Panc1 (cell line): ENCODE measurements around the gene RNGTT. TPM values are rescaled to one million over a fixed set of nuclear protein-coding genes. Genes with fewer than 3 reads are reported as not detected.

Experiments used
- ATAC-seq: fragments of 200-7000 bp; cut with Tn5 transposase; 2 replicates; pipeline ENCODE4 v1.9.1; 2020; ENCODE audit warnings: mild to moderate bottlenecking, moderate library complexity
- BruUV-seq: library from RNA; stranded (reverse); fragments of 400-500 nt; replicated peaks from 2 replicates; lab custom pipeline; 2021; lab: Mats Ljungman, UMichigan
- CTCF ChIA-PET: fragments of 300-600 bp; sonication (Branson Sonifier 250); formaldehyde crosslinking; loops from one replicate; lab custom pipeline; 2022; ENCODE audit warnings: antibody characterized with exemption; lab: Charles Lee
- POLR2A ChIA-PET: fragments of 300-600 bp; sonication (Branson Sonifier 250); formaldehyde crosslinking; loops from one replicate; lab custom pipeline; 2022; ENCODE audit warnings: antibody characterized with exemption; lab: Charles Lee
- DNase-seq: peaks from one replicate; pipeline ENCODE4 v3.0.0-alpha.2; 2010; ENCODE audit warnings: low read depth, low spot score
- H3K27ac ChIP-seq: 2 replicates; pipeline ENCODE4 v1.5.1; 2011; ENCODE audit warnings: mild to moderate bottlenecking, low read length, inconsistent platforms
- H3K27me3 ChIP-seq: fragments of 200-500 bp; sonication (Bioruptor generic); 2 replicates; pipeline ENCODE4 v1.6.0; 2014; ENCODE audit warnings: low read length, inconsistent platforms; ENCODE audit not compliant: control insufficient read depth, insufficient read depth
- H3K36me3 ChIP-seq: fragments of 200-500 bp; sonication (Bioruptor generic); 2 replicates; pipeline ENCODE4 v1.5.1; 2014; ENCODE audit warnings: inconsistent platforms, mild to moderate bottlenecking, low read length, moderate library complexity; ENCODE audit not compliant: control insufficient read depth, insufficient read depth
- H3K4me1 ChIP-seq: 2 replicates; pipeline ENCODE4 v1.5.1; 2011; ENCODE audit warnings: inconsistent platforms, mild to moderate bottlenecking, low read length, moderate library complexity; ENCODE audit not compliant: control insufficient read depth, insufficient read depth
- H3K4me3 ChIP-seq, 2 experiments: 2 replicates each; pipeline ENCODE4 v1.5.1; 2011 to 2012; ENCODE audit warnings: low read depth in 2 of 2, low read length in 2 of 2, mild to moderate bottlenecking in 2 of 2, inconsistent platforms in 1 of 2, moderate library complexity in 1 of 2
- H3K9me3 ChIP-seq: fragments of 200-500 bp; sonication (Bioruptor generic); 2 replicates; pipeline ENCODE4 v1.5.1; 2014; ENCODE audit warnings: low read depth, mild to moderate bottlenecking, inconsistent platforms, low read length, moderate library complexity; ENCODE audit not compliant: control insufficient read depth, insufficient read depth
- POLR2AphosphoS5 ChIP-seq: IDR thresholded peaks from 2 replicates; pipeline ENCODE4 v1.6.1; 2012; ENCODE audit warnings: mild to moderate bottlenecking, low read depth, low read length, moderate library complexity
- SIN3A ChIP-seq: IDR thresholded peaks from 2 replicates; pipeline ENCODE4 v1.6.1; 2012; ENCODE audit warnings: low read depth, mild to moderate bottlenecking, low read length, moderate library complexity, borderline replicate concordance; ENCODE audit not compliant: insufficient read depth
- TCF7L2 ChIP-seq: IDR thresholded peaks from 2 replicates; pipeline ENCODE4 v1.6.1; 2011; ENCODE audit warnings: mild to moderate bottlenecking, low read depth, low read length, inconsistent platforms
- in situ Hi-C: cut with HindIII; loops from 2 replicates; pipeline ENCODE4 v1.10.0; 2016; ENCODE audit warnings: low sequenced_read_pairs, low pct_unique_long_range_greater_than_20kb
- intact Hi-C: fragments of 100-400 bp; cut with micrococcal nuclease; formaldehyde crosslinking; loops from one replicate; pipeline ENCODE4 v1.10.0; 2022; ENCODE audit not compliant: unreplicated experiment
- total RNA-seq: library from RNA; stranded (reverse); gene quantifications from one replicate; pipeline ENCODE4 v1.2.1, GENCODE V29; 2021; ENCODE audit not compliant: unreplicated experiment
- TF ChIP-seq, protein P1 (sequence below), 2 experiments: IDR thresholded peaks; 2 replicates each; pipeline ENCODE4 v1.6.1; 2011 to 2012; ENCODE audit warnings: low read depth in 2 of 2, control low read depth in 1 of 2, low read length in 1 of 2, mild to moderate bottlenecking in 1 of 2, moderate library complexity in 1 of 2; ENCODE audit not compliant: insufficient read depth in 1 of 2
- TF ChIP-seq, protein P2 (sequence below): fragments of 450-650 bp; IDR thresholded peaks from 2 replicates; pipeline ENCODE4 v1.5.1; 2017; ENCODE audit warnings: mild to moderate bottlenecking

RNGTT gene
- total RNA-seq, 1 experiment from 2014 or later, result 21.2 TPM

- DNase-seq, result no peak
- Histone ChIP-seq H3K36me3 (no peaks in the 10 kb centered on the region), H3K4me1 (no peaks in the 10 kb centered on the region), H3K9me3 (peaks cover 20% of the 10 kb centered on the region; the same call in 1 of the 2 replicates), H3K27ac (no peak overlapping the region), H3K4me3 (no peak overlapping the region), H3K27me3 (no peaks in the 10 kb centered on the region)
- POLR2A ChIA-PET, result no interaction called here
- ATAC-seq, result no peak
- in situ Hi-C loops, result no loop called here
- intact Hi-C loops, result no loop called here
- BruUV-seq, result no TSS peak
- CTCF ChIA-PET, result no interaction called here
- no peak for TF ChIP-seq SIN3A
- no peak for TF ChIP-seq TCF7L2
- no peak for TF ChIP-seq POLR2AphosphoS5
- TF ChIP-seq, protein P1, sequence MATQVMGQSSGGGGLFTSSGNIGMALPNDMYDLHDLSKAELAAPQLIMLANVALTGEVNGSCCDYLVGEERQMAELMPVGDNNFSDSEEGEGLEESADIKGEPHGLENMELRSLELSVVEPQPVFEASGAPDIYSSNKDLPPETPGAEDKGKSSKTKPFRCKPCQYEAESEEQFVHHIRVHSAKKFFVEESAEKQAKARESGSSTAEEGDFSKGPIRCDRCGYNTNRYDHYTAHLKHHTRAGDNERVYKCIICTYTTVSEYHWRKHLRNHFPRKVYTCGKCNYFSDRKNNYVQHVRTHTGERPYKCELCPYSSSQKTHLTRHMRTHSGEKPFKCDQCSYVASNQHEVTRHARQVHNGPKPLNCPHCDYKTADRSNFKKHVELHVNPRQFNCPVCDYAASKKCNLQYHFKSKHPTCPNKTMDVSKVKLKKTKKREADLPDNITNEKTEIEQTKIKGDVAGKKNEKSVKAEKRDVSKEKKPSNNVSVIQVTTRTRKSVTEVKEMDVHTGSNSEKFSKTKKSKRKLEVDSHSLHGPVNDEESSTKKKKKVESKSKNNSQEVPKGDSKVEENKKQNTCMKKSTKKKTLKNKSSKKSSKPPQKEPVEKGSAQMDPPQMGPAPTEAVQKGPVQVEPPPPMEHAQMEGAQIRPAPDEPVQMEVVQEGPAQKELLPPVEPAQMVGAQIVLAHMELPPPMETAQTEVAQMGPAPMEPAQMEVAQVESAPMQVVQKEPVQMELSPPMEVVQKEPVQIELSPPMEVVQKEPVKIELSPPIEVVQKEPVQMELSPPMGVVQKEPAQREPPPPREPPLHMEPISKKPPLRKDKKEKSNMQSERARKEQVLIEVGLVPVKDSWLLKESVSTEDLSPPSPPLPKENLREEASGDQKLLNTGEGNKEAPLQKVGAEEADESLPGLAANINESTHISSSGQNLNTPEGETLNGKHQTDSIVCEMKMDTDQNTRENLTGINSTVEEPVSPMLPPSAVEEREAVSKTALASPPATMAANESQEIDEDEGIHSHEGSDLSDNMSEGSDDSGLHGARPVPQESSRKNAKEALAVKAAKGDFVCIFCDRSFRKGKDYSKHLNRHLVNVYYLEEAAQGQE (IDR thresholded peaks at IDR 0.05; ENCODE audit: insufficient read depth in 1 of 2, low read depth in 2 of 2, low read length in 1 of 2), result no peak
- TF ChIP-seq, protein P2, sequence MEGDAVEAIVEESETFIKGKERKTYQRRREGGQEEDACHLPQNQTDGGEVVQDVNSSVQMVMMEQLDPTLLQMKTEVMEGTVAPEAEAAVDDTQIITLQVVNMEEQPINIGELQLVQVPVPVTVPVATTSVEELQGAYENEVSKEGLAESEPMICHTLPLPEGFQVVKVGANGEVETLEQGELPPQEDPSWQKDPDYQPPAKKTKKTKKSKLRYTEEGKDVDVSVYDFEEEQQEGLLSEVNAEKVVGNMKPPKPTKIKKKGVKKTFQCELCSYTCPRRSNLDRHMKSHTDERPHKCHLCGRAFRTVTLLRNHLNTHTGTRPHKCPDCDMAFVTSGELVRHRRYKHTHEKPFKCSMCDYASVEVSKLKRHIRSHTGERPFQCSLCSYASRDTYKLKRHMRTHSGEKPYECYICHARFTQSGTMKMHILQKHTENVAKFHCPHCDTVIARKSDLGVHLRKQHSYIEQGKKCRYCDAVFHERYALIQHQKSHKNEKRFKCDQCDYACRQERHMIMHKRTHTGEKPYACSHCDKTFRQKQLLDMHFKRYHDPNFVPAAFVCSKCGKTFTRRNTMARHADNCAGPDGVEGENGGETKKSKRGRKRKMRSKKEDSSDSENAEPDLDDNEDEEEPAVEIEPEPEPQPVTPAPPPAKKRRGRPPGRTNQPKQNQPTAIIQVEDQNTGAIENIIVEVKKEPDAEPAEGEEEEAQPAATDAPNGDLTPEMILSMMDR, result no peak
These were observed 122.5 kb downstream of the RNGTT start for GRCh38 chr6:88840796-88841539.

- no TSS peak for BruUV-seq
- in situ Hi-C loops, result no loop called here
- Histone ChIP-seq H3K4me1 (no peaks in the 10 kb centered on the region), H3K9me3 (peaks cover 21% of the 10 kb centered on the region; the same call in 1 of the 2 replicates), H3K27ac (no peak overlapping the region), H3K36me3 (no peaks in the 10 kb centered on the region), H3K4me3 (no peak overlapping the region), H3K27me3 (no peaks in the 10 kb centered on the region)
- CTCF ChIA-PET, result no interaction called here
- no peak for ATAC-seq
- TF ChIP-seq, protein P1 (IDR thresholded peaks at IDR 0.05; ENCODE audit: insufficient read depth in 1 of 2, low read depth in 2 of 2, low read length in 1 of 2), result no peak
- TF ChIP-seq, protein P2, result no peak
- TF ChIP-seq TCF7L2 (no peak), POLR2AphosphoS5 (no peak), SIN3A (no peak)
- POLR2A ChIA-PET, result no interaction called here
- intact Hi-C loops, result no loop called here
- no peak for DNase-seq
These were observed 123.1 kb downstream of the RNGTT start for GRCh38 chr6:88840289-88840688.
